H1 (cell line): Measurements from ENCODE around the gene CADM1. TPM values are rescaled to one million over a fixed set of nuclear protein-coding genes. Genes with fewer than 3 reads are reported as not detected.

Experiments
- CTCF ChIA-PET: fragments of 300-600 bp; sonication (Branson Sonifier 250); formaldehyde crosslinking; loops from one replicate; lab custom pipeline; 2021; ENCODE audit not compliant: partially characterized antibody; lab: Charles Lee
- POLR2A ChIA-PET: fragments of 300-600 bp; sonication (Branson Sonifier 250); formaldehyde crosslinking; loops from one replicate; lab custom pipeline; 2021; ENCODE audit warnings: inconsistent platforms; ENCODE audit not compliant: partially characterized antibody; lab: Charles Lee
- DNase-seq, 2 experiments: peaks; one replicate each; pipeline versions ENCODE4 v3.0.0 to v3.0.0-alpha.2; 2010 to 2022; ENCODE audit warnings: low spot score in 2 of 2, low read depth in 1 of 2, mixed read lengths in 1 of 2
- FAIRE-seq: peaks from 2 replicates; lab custom pipeline; 2011; peaks lifted over from hg19 to GRCh38; lab: Jason Lieb, UNC
- H2AFZ ChIP-seq: 2 replicates; pipeline ENCODE4 v1.8.1; 2012; ENCODE audit warnings: low read length, inconsistent platforms
- H2AK5ac ChIP-seq: 2 replicates; pipeline ENCODE4 v1.6.1; 2013; ENCODE audit warnings: low read depth, low read length
- H2BK120ac ChIP-seq: replicated peaks from 2 replicates; pipeline ENCODE3; 2013; ENCODE audit warnings: low read depth, low read length, inconsistent platforms
- H2BK12ac ChIP-seq: 2 replicates; pipeline ENCODE4 v1.6.1; 2013; ENCODE audit warnings: low read depth, low read length
- H2BK15ac ChIP-seq: 2 replicates; pipeline ENCODE4 v1.6.1; 2013; ENCODE audit warnings: low read length
- H2BK20ac ChIP-seq: 2 replicates; pipeline ENCODE4 v1.6.1; 2013; ENCODE audit warnings: low read length
- H2BK5ac ChIP-seq: 2 replicates; pipeline ENCODE4 v1.6.1; 2013; ENCODE audit warnings: low read depth, low read length
- H3K14ac ChIP-seq: 2 replicates; pipeline ENCODE4 v1.6.1; 2013; ENCODE audit warnings: inconsistent platforms; ENCODE audit not compliant: insufficient read length
- H3K18ac ChIP-seq: 2 replicates; pipeline ENCODE4 v1.6.1; 2013; ENCODE audit warnings: low read length; ENCODE audit errors: extremely low read depth
- H3K23ac ChIP-seq: 2 replicates; pipeline ENCODE4 v1.6.1; 2013; ENCODE audit warnings: inconsistent platforms; ENCODE audit not compliant: insufficient read length
- H3K23me2 ChIP-seq: 2 replicates; pipeline ENCODE4 v1.6.1; 2013; ENCODE audit warnings: low read depth, low read length
- H3K27ac ChIP-seq: 2 replicates; pipeline ENCODE4 v1.6.1; 2011; ENCODE audit warnings: low read depth, low read length, inconsistent platforms
- H3K27me3 ChIP-seq, 4 experiments: replicated peaks in 1 of 4; 1 replicate in 1 of 4; 2 replicates in 3 of 4; pipeline versions ENCODE4 v1.6.1 to v1.8.1; 2011 to 2013; ENCODE audit warnings: low read length in 3 of 4, mild to moderate bottlenecking in 3 of 4, inconsistent platforms in 2 of 4, mixed read lengths in 2 of 4, moderate library complexity in 1 of 4; ENCODE audit not compliant: control insufficient read depth in 3 of 4, insufficient read depth in 3 of 4; ENCODE audit errors: extremely low read depth in 1 of 4
- H3K36me3 ChIP-seq, 4 experiments: 2 replicates each; pipeline versions ENCODE4 v1.6.1 to v1.8.1; 2011 to 2013; ENCODE audit warnings: mild to moderate bottlenecking in 4 of 4, low read length in 3 of 4, moderate library complexity in 2 of 4, control low read depth in 1 of 4, inconsistent platforms in 1 of 4; ENCODE audit not compliant: insufficient read depth in 4 of 4, control insufficient read depth in 2 of 4
- H3K4ac ChIP-seq: replicated peaks from 2 replicates; pipeline ENCODE3; 2013; ENCODE audit warnings: low read length, low read depth, mixed read lengths, inconsistent platforms; ENCODE audit not compliant: insufficient read length
- H3K4me1 ChIP-seq, 4 experiments: replicated peaks in 1 of 4; 1 replicate in 1 of 4; 2 replicates in 3 of 4; pipeline versions ENCODE4 v1.6.1 to v1.8.1; 2011 to 2013; ENCODE audit warnings: low read length in 3 of 4, inconsistent platforms in 2 of 4, mixed read lengths in 1 of 4; ENCODE audit not compliant: insufficient read depth in 4 of 4, control insufficient read depth in 3 of 4
- H3K4me2 ChIP-seq, 2 experiments: 2 replicates each; pipeline versions ENCODE4 v1.6.1 to v1.8.1; 2011 to 2013; ENCODE audit warnings: low read depth in 2 of 2, low read length in 2 of 2, control low read depth in 1 of 2, inconsistent platforms in 1 of 2, mild to moderate bottlenecking in 1 of 2; ENCODE audit not compliant: insufficient read depth in 1 of 2
- H3K4me3 ChIP-seq, 4 experiments: fragments of 200-600, 300-600 bp in 1 of 4; sonication (generic), shearing (Covaris generic), sonication (Bioruptor Twin) in 1 of 4; 2 replicates each; pipeline versions ENCODE4 v1.5.1 to v1.8.1; 2011 to 2016; ENCODE audit warnings: low read length in 4 of 4, low read depth in 3 of 4, control low read depth in 2 of 4, inconsistent platforms in 2 of 4, mild to moderate bottlenecking in 2 of 4, mixed read lengths in 1 of 4, moderate library complexity in 1 of 4; ENCODE audit not compliant: insufficient read depth in 2 of 4; ENCODE audit errors: extremely low read depth in 1 of 4
- H3K56ac ChIP-seq: replicated peaks from 2 replicates; pipeline ENCODE3; 2013; ENCODE audit warnings: low read depth, mild to moderate bottlenecking, mixed read lengths, low read length, inconsistent platforms; ENCODE audit not compliant: insufficient read length
- H3K79me1 ChIP-seq: 2 replicates; pipeline ENCODE4 v1.6.1; 2013; ENCODE audit warnings: low read depth, low read length, control low read depth
- H3K79me2 ChIP-seq, 2 experiments: 2 replicates each; pipeline versions ENCODE4 v1.6.1 to v1.8.1; 2012 to 2013; ENCODE audit warnings: low read length in 2 of 2, mild to moderate bottlenecking in 2 of 2, inconsistent platforms in 1 of 2; ENCODE audit not compliant: insufficient read depth in 2 of 2, control insufficient read depth in 1 of 2
- H3K9ac ChIP-seq, 4 experiments: replicated peaks in 1 of 4; 1 replicate in 1 of 4; 2 replicates in 3 of 4; pipeline versions ENCODE4 v1.6.1 to v1.8.1; 2011 to 2013; ENCODE audit warnings: low read depth in 3 of 4, low read length in 3 of 4, control low read depth in 2 of 4, mild to moderate bottlenecking in 2 of 4, moderate library complexity in 2 of 4, inconsistent platforms in 1 of 4; ENCODE audit errors: extremely low read depth in 1 of 4
- H3K9me3 ChIP-seq, 2 experiments: 2 replicates each; pipeline versions ENCODE4 v1.6.1 to v1.8.1; 2012 to 2013; ENCODE audit warnings: mild to moderate bottlenecking in 2 of 2, moderate library complexity in 2 of 2, control low read depth in 1 of 2, inconsistent platforms in 1 of 2, low read depth in 1 of 2, low read length in 1 of 2, mixed read lengths in 1 of 2; ENCODE audit not compliant: insufficient read depth in 2 of 2
- H4K20me1 ChIP-seq, 2 experiments: replicated peaks in 1 of 2; 2 replicates each; pipeline versions ENCODE3 to v1.8.1; 2011 to 2013; ENCODE audit warnings: inconsistent platforms in 2 of 2, low read length in 2 of 2, mild to moderate bottlenecking in 1 of 2; ENCODE audit not compliant: insufficient read depth in 2 of 2, control insufficient read depth in 1 of 2
- H4K5ac ChIP-seq: 2 replicates; pipeline ENCODE4 v1.6.1; 2013; ENCODE audit warnings: low read length, low read depth, mixed read lengths, inconsistent platforms; ENCODE audit not compliant: insufficient read length
- H4K8ac ChIP-seq: 2 replicates; pipeline ENCODE4 v1.8.0; 2013; ENCODE audit warnings: mild to moderate bottlenecking, moderate library complexity, low read length, inconsistent platforms; ENCODE audit not compliant: insufficient read depth; ENCODE audit errors: extremely low read depth
- H4K91ac ChIP-seq: replicated peaks from 2 replicates; pipeline ENCODE3; 2013; ENCODE audit warnings: low read length, mixed read lengths, inconsistent platforms; ENCODE audit not compliant: insufficient read length
- POLR2A ChIP-seq, 2 experiments: IDR thresholded peaks; 1 replicate in 1 of 2; 2 replicates in 1 of 2; pipeline ENCODE4 v1.6.1; 2011; ENCODE audit warnings: low read depth in 2 of 2, low read length in 2 of 2, mild to moderate bottlenecking in 2 of 2; ENCODE audit errors: control extremely low read depth in 1 of 2
- RBBP5 ChIP-seq: IDR thresholded peaks from 2 replicates; pipeline ENCODE4 v1.7.1; 2012; ENCODE audit warnings: low read depth, mild to moderate bottlenecking, inconsistent platforms, low read length, moderate library complexity, borderline replicate concordance
- SP1 ChIP-seq: IDR thresholded peaks from 2 replicates; pipeline ENCODE4 v1.6.1; 2011; ENCODE audit warnings: low read depth, low read length
- SP2 ChIP-seq: IDR thresholded peaks from 2 replicates; pipeline ENCODE4 v1.6.1; 2012; ENCODE audit warnings: mild to moderate bottlenecking, low read length, inconsistent platforms
- WGBS, 2 experiments: shearing (Covaris generic) in 1 of 2; methylation state at CpG; one replicate each; pipeline versions ENCODE4 v1.1.6 to v1.1.7; 2013 to 2015; ENCODE audit warnings: low lambda C conversion rate in 2 of 2, mixed read lengths in 2 of 2, inconsistent platforms in 1 of 2, low coverage in 1 of 2, missing lambda C conversion rate in 1 of 2; ENCODE audit not compliant: insufficient replicate concordance in 2 of 2, insufficient coverage in 1 of 2, insufficient read length in 1 of 2; ENCODE audit errors: extremely low coverage in 1 of 2, missing lambda C conversion rate in 1 of 2; 5-methylcytosine and 5-hydroxymethylcytosine counted together
- polyA plus RNA-seq, 7 experiments: library from polyadenylated mRNA; depleted of rRNA in 3 of 7; stranded (reverse) in 5 of 7; unstranded in 2 of 7; fragments of >200 nt in 5 of 7; fragments of 200-250 nt in 2 of 7; gene quantifications; 1 replicate in 5 of 7; 2 replicates in 1 of 7; 4 replicates in 1 of 7; pipeline versions ENCODE4 v1.2.1 to v1.2.3, GENCODE V29; 2011 to 2013; ENCODE audit warnings: missing spikeins in 2 of 7, mixed read lengths in 2 of 7
- total RNA-seq: library from RNA; stranded (reverse); fragmentation: NEBNext Ultra II Directional; extraction: Animal tissue kit (Norgen Biotek cat#: 25700); gene quantifications from 2 replicates; pipeline ENCODE4 v1.2.1, GENCODE V29; 2021

CADM1 gene
- total and polyA plus RNA-seq, 2 of the 8 experiments (the other 6 are each of a cell fraction or from before 2014, with no cell fraction given): 8.3 to 25.3 TPM

DNA sequence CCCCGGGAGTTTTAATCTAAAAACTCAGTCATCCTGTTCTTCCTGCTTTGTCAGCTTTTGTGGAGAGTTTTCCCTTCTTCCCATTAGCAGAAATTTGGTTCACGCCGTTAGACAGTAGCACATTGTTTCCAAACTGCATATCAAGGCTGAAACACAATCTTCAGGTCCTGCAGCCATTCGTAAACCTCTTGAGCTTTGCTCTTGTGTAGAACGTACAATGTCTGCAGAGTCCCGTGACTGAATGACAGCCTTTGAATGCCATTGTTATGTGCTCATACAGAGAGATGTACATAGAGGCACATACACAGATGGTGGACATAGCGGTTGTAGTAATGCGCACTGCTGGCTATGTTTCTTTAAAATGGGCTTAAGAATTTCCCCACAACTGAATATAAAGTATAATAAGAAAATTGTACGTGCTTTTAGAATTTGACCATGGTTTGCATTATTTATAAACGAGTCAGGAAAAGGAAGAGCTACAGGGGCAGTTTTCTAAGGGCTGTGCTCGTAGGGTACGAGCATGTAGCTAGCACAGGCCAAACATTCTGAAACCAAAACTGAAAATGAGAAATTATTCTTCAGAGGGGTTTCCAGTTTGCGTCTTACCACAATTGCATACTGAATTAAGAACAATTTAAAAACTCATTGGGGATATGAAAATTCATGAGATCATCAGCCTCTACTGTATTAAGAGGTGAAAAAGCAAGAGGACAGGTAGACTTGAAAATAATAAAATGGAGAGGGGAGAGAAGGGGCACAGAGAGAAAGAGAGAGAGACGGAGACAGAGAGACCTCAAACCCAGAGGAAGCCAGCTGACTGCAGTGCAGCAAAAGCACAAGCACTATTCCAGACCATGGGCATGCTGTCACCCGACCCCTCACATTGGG is 310.1 kb downstream of the CADM1 start:
- Histone ChIP-seq H4K91ac (no peak overlapping the region), H2BK15ac (no peak overlapping the region), H3K4ac (no peak overlapping the region), H4K20me1 (no peaks in the 10 kb centered on the region), H2AK5ac (no peak overlapping the region)
- no peak for DNase-seq
- ChIA-PET POLR2A (no interaction called here), CTCF (interaction anchor here (0.9 to 1.1 kb wide), 2 partner anchors 13 kb away, joined by 3 read pairs; no protein-coding TSS in a partner anchor)
- no peak for TF ChIP-seq POLR2A (IDR thresholded peaks at IDR 0.05; ENCODE audit: control extremely low read depth in 1 of 2, low read depth in 2 of 2, low read length in 2 of 2)
- no peak for TF ChIP-seq SP1
- no peak for TF ChIP-seq SP2
- TF ChIP-seq RBBP5: no peak
- TF ChIP-seq, all 59 proteins: peak for 0
- WGBS, 2 experiments: 91% methylated on average over 15 of the region's 15 CpGs; no CpG with 5 or more reads in 1 of the 2 experiments
- no peak overlapping the region for H3K9ac ChIP-seq
- H3K18ac ChIP-seq: no peak overlapping the region
- H3K79me2 ChIP-seq: no peaks in the 10 kb centered on the region
- no peak for FAIRE-seq
- no peaks in the 10 kb centered on the region; a peak in 1 of 7 replicates for H3K27me3 ChIP-seq
- no peak overlapping the region for H3K14ac ChIP-seq
- no peak overlapping the region for H3K23ac ChIP-seq
- H3K4me2 ChIP-seq: no peak overlapping the region
- H3K27ac ChIP-seq: no peak overlapping the region
- peaks cover 0 to 10% (median 5%) of the 10 kb centered on the region in 4 experiments; a peak in 2 of 7 replicates for H3K4me1 ChIP-seq
- H2BK5ac ChIP-seq: no peak overlapping the region
- no peak overlapping the region for H2AFZ ChIP-seq
- no peak overlapping the region for H3K56ac ChIP-seq
- no peaks in the 10 kb centered on the region for H3K9me3 ChIP-seq
- no peaks in the 10 kb centered on the region for H3K23me2 ChIP-seq
- H2BK12ac ChIP-seq: no peak overlapping the region
- H2BK20ac ChIP-seq: no peak overlapping the region
- H3K36me3 ChIP-seq: no peaks in the 10 kb centered on the region
- no peak overlapping the region for H3K4me3 ChIP-seq
- H2BK120ac ChIP-seq: no peak overlapping the region
- H3K79me1 ChIP-seq: no peaks in the 10 kb centered on the region
- no peak overlapping the region for H4K5ac ChIP-seq
- H4K8ac ChIP-seq: no peak overlapping the region
